NB4 (cell line): Measurements from ENCODE around the gene CBR4.

Experiments
- DNase-seq: peaks from one replicate; pipeline ENCODE4 v3.0.0; 2010; ENCODE audit warnings: low read depth
- H3K4me3 ChIP-seq: one replicate; pipeline ENCODE4 v1.5.1; 2011; ENCODE audit warnings: mild to moderate bottlenecking, low read depth, low read length, moderate library complexity
- CTCF ChIP-seq: IDR thresholded peaks from one replicate; pipeline ENCODE4 v1.5.1; 2012; ENCODE audit warnings: low read depth, low read length
- MAX ChIP-seq: IDR thresholded peaks from 2 replicates; pipeline ENCODE4 v1.6.1; 2011; ENCODE audit warnings: low read depth, low read length
- MYC ChIP-seq: IDR thresholded peaks from 2 replicates; pipeline ENCODE4 v1.6.1; 2011; ENCODE audit warnings: low read depth, low read length
- POLR2A ChIP-seq: IDR thresholded peaks from 2 replicates; pipeline ENCODE4 v1.6.1; 2011; ENCODE audit warnings: mild to moderate bottlenecking; ENCODE audit not compliant: insufficient read length; ENCODE audit errors: extremely low read depth

The CBR4 gene

GRCh38 chr4:169030562-169030982 is 20.5 kb upstream of the CBR4 start:
- DNase-seq, result no peak
- no peak overlapping the region for H3K4me3 ChIP-seq
- TF ChIP-seq MYC, result no peak

GRCh38 chr4:169029947-169030346 is 19.9 kb upstream of the CBR4 start:
- no peak for DNase-seq
- no peak overlapping the region for H3K4me3 ChIP-seq
- TF ChIP-seq CTCF (no peak), POLR2A (no peak)

GRCh38 chr4:169027663-169028062 is 17.6 kb upstream of the CBR4 start:
- DNase-seq, result no peak
- no peak for TF ChIP-seq MYC
- TF ChIP-seq POLR2A, result no peak
- no peak for TF ChIP-seq CTCF
- no peak for TF ChIP-seq MAX
- no peak overlapping the region for H3K4me3 ChIP-seq

GRCh38 chr4:169025184-169025583 is 15.1 kb upstream of the CBR4 start:
- TF ChIP-seq POLR2A (no peak), MAX (no peak), MYC (no peak), CTCF (no peak)
- no peak for DNase-seq

GRCh38 chr4:169024762-169025161 is 14.7 kb upstream of the CBR4 start:
- peak; percentile 47 for DNase-seq
- TF ChIP-seq MAX, result no peak
- TF ChIP-seq POLR2A, result no peak
- TF ChIP-seq CTCF, result peak; percentile 31
- no peak overlapping the region for H3K4me3 ChIP-seq

More at GRCh38 chr4:169025184-169025583, 15.1 kb upstream of the CBR4 start:
- H3K4me3 ChIP-seq, result no peak overlapping the region

- H3K4me3 ChIP-seq, result no peak overlapping the region
- DNase-seq, result no peak
- TF ChIP-seq POLR2A, result no peak
- no peak for TF ChIP-seq MYC
- TF ChIP-seq CTCF, result no peak
- no peak for TF ChIP-seq MAX
These were observed 8.4 kb upstream of the CBR4 start for GRCh38 chr4:169018406-169018805.
